GM11168 (cell line): ENCODE results near the gene OPN1LW.
"Not testable (repeated sequence)": the region's sequence is repeated elsewhere in the genome, so short reads cannot be mapped to it uniquely, and the experiment has no call there.

Experiments used
- in situ Hi-C: fragments of 300-500 bp; cut with MboI; formaldehyde crosslinking; loops from one replicate; pipeline ENCODE4 v1.12.0; 2022; ENCODE audit warnings: low sequenced_read_pairs; ENCODE audit not compliant: unreplicated experiment

OPN1LW gene

GRCh38 chrX:154131955-154132354, 12.1 kb upstream of the OPN1LW start:
- in situ Hi-C loops = no loop called here

GRCh38 chrX:154132366-154132765, 11.7 kb upstream of the OPN1LW start:
- in situ Hi-C loops = no loop called here

DNA sequence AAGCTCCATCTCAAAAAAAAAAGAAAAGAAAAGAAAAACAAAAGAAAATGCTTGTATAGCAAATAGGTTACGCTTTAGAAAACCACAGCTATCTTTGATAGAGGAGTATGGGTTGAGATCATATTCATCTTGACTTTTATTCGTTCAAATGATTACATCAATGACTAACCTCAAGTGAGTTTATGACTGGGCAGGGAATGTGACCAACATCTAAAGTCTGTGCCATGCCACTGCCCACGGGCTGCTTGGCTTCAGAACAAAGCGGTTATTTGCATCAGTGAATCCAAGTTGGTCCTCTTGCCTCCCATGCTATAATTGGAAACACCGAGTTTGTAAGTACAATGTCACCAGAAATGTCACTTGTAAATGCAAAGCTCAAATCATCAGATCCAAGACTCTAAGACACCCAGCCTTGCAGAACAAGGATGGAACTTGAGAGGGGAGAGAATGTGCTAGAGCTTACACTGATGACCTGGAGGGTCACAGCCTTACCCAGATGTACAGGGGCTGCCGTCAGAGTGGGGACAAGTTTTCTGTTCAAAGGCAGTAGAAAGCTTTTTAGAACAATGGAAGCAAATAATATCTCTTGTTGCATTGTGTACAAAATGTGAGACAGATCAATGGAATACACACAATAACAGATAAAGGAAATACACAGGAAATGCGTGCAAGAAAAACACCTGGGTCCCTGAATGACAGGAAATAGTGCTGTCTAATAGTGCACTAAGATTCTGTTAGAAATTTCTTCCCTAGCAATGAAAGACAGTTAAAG, 8.4 kb upstream of the OPN1LW start:
- in situ Hi-C loops = no loop called here

GRCh38 chrX:154136627-154137161, 7.3 kb upstream of the OPN1LW start:
- in situ Hi-C loops = no loop called here

- in situ Hi-C loops = no loop called here
These were observed 5.2 kb upstream of the OPN1LW start for GRCh38 chrX:154138857-154139256.

- in situ Hi-C loops = no loop called here
These were observed 3.8 kb upstream of the OPN1LW start for GRCh38 chrX:154140206-154140605.

GRCh38 chrX:154140742-154141141, 3.3 kb upstream of the OPN1LW start:
- in situ Hi-C loops = no loop called here

DNA sequence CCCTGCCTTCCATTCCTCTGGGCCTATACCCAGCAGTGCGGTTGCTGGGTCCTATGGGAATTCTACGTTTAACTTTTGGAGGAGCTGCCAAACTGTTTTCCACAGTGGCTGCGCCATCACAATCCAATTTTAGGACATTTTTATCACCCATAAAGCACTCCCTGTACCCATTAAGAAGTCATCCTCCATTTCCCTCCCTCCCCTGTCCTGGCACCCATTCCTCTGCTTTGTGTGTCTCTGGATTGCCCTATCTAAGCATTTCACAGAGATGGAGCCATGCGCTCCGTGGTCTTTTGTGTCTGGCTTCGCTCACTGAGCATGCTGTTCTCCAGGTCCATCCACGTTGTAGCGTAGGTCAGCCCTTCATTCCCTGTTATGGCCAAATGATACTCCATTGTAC, 1.7 kb upstream of the OPN1LW start:
- in situ Hi-C loops = no loop called here

DNA sequence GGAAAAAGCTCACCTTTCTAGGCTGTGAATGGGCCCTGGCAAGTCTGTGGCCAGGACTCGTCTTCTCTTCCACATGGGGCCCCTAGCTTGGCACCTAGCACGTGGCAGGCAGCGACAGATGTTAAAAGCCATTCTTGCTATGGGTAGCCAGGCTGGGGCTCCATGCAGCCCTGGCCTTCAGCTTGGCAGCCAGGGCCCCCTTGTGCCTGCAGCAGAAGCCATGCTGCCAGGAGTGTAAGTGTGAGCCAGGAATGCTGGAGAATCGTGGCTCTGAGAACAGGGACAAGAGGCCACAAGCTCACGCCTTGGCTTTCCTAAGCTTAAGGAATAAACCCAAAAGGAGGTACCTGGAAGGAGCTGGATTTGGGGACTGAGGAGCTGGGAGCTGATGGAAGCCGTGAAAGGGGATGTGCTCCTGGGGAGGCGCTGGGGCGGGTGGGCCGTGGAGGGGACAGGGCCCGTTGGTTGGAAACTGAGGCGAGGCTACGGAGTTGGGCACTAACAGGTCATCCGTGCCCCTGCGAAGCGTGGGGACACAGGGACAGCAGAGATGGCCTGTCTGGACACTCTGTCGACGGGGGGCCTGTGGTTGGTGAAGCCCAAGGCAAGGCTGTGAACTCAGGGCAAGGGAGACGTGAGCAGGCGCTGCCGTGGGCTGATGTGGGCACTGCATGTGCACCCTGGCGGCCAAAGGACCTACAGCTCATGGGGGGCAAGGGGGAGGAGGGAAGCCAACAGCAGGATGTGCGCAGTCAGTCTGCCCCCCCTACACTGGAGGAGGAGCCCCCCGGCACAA, 895 bp upstream of the OPN1LW start:
- in situ Hi-C loops = no loop called here

DNA sequence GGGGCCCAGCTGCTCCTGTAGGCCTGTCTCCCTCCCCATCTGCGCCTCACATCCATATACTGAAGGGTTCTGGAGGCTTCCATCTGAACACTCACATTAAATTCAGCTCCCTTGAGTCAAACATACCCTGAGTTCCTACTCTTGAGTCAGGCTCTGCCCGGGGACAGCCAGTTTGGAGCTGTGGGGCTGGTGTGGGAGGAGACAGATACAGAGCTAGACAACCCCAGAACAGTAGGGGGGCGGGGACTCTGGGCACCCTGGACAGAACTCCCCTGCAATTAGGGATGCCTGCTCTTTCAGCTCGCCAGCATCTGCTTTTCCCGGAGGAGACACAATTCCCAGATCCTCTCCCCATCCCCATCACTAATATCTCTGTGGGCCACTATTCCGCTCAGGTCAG, 7.0 kb downstream of the OPN1LW start:
- in situ Hi-C loops = not testable (repeated sequence)

DNA sequence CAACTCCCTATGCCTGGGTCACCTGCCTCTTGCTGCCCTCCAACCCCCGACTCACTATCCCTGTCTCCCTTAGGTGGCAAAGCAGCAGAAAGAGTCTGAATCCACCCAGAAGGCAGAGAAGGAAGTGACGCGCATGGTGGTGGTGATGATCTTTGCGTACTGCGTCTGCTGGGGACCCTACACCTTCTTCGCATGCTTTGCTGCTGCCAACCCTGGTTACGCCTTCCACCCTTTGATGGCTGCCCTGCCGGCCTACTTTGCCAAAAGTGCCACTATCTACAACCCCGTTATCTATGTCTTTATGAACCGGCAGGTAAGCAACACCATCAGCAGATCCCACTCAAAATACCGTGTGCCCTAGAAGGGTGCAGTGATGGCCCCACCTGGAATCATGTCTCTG, 12.2 kb downstream of the OPN1LW start:
- in situ Hi-C loops = not testable (repeated sequence)

DNA sequence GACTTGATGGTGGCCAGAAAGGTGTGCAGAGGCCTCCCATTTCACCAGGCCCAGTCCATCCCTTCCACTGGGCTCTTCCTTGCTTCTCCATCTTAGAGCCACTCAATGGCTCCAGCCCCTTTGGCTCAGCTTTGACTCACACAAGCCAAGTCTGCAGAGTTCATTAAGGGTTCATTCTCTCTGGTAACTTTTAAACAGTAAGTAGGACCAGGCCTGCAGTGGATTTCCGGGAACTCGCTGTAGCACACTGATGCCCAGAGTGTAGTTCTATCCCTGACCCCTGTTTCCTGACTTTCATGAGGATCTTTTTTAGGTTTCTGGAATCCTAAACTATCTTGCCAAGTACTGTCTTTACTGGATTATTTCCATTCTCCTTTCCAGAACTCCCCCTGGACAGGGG, 13.2 kb downstream of the OPN1LW start:
- in situ Hi-C loops = not testable (repeated sequence)

- in situ Hi-C loops = not testable (repeated sequence)
These were observed 15.3 kb downstream of the OPN1LW start for GRCh38 chrX:154159345-154159744.

DNA sequence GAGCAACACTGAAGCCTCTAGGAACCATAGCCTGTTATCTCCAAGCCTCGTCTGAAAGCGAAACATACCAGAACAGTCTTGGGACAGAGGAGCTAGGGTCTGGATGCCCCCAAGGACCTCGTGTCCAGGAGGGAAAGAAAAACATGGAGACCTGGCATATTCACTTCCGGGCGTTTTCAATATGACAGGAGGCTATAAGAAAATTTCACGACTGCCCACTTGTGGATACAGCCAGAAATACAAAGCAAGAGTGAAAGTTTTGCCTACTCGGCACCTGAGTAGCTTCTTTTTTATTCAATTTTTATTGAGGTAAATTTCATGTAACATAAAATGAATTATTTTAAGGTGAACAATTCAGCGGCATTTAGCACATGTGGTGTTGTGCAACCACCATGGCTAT, 20.9 kb downstream of the OPN1LW start:
- in situ Hi-C loops = not testable (repeated sequence)

DNA sequence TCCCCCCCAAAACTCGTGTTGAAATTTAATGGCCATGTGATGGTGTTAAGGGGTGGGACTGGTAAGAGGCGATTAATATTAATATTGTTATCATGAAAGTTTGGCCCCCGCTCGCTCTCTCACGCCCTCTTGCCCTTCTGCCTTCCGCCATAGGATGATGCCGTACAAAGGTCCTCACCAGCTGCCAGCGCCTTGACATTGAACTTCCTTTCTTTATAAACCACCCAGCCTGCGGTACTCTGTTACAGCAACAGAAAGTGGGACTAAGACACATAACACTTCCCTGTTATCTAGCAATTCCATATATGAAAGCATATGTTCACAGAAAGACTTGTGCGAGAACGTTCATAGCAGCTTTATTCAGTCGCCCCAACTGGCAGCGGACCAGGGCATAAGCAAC, 24.3 kb downstream of the OPN1LW start:
- in situ Hi-C loops = not testable (repeated sequence)

- in situ Hi-C loops = not testable (repeated sequence)
These were observed 28.5 kb downstream of the OPN1LW start for GRCh38 chrX:154172535-154172943.

GRCh38 chrX:154174356-154174755, 30.3 kb downstream of the OPN1LW start:
- in situ Hi-C loops = not testable (repeated sequence)

- in situ Hi-C loops = not testable (repeated sequence)
These were observed 38.3 kb downstream of the OPN1LW start, which contains the start of gene OPN1MW for GRCh38 chrX:154182296-154182695. Gene OPN1MW, plus strand, starts transcription at chrX:154182596. Its CDS starts 82 bp downstream, at chrX:154182678.

DNA sequence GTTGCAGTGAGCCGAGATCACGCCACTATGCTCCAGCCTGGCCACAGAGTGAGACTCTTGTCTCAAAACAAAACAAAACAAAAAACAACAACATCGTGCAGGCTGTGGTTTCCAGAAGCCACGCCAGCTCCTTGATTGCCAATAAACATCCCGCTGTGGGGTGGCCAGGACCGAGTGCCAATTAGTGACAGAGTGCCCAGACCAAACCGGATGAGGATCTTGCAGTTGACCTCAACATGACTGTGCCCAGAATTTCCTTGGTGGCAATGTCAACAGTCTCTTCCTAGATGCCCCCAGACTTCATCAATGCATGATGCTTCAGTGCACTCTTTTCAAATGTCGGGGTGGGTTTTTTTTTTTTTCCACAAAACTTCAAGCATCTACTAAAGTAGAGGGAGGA, 39.8 kb downstream of the OPN1LW start:
- in situ Hi-C loops = not testable (repeated sequence)

GRCh38 chrX:154192846-154193245, 48.8 kb downstream of the OPN1LW start:
- in situ Hi-C loops = not testable (repeated sequence)

DNA sequence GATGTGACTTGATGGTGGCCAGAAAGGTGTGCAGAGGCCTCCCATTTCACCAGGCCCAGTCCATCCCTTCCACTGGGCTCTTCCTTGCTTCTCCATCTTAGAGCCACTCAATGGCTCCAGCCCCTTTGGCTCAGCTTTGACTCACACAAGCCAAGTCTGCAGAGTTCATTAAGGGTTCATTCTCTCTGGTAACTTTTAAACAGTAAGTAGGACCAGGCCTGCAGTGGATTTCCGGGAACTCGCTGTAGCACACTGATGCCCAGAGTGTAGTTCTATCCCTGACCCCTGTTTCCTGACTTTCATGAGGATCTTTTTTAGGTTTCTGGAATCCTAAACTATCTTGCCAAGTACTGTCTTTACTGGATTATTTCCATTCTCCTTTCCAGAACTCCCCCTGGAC, 50.3 kb downstream of the OPN1LW start:
- in situ Hi-C loops = not testable (repeated sequence)
